Right atrium auricular region (tissue), 2 donors: ENCODE data around the gene FECH. TPM values are rescaled to one million over a fixed set of nuclear protein-coding genes. Genes with fewer than 3 reads are reported as not detected.
"Not testable (repeated sequence)": the region's sequence is repeated elsewhere in the genome, so short reads cannot be mapped to it uniquely, and the experiment has no call there.

Experiments used
- DNase-seq: peaks from one replicate; pipeline ENCODE4 v3.0.0-alpha.2; 2019; ENCODE audit warnings: low spot score
- H3K27ac ChIP-seq, 2 donors: fragments of 200-600 bp; sonication (generic); 1 replicate in 1 of 2; 2 replicates in 1 of 2; pipeline ENCODE4 v1.5.1; 2016 to 2019
- H3K27me3 ChIP-seq, 2 donors: fragments of 200-600 bp; sonication (generic); one replicate each; pipeline versions ENCODE4 v1.5.1 to v1.6.0; 2017 to 2019
- H3K36me3 ChIP-seq: fragments of 200-600 bp; sonication (generic); one replicate; pipeline ENCODE4 v1.5.1; 2016
- H3K4me1 ChIP-seq, 2 donors: fragments of 200-600 bp; sonication (generic); one replicate each; pipeline versions ENCODE4 v1.5.1 to v1.6.0; 2017 to 2019
- H3K4me3 ChIP-seq, 2 donors: fragments of 200-600 bp; sonication (generic); 1 replicate in 1 of 2; 2 replicates in 1 of 2; pipeline ENCODE4 v1.5.1; 2017 to 2019; ENCODE audit warnings: mild to moderate bottlenecking in 1 of 2, moderate library complexity in 1 of 2
- H3K9me3 ChIP-seq, 2 donors: fragments of 200-600 bp; sonication (generic); one replicate each; pipeline ENCODE4 v1.5.1; 2019
- CTCF ChIP-seq, 2 donors: fragments of 200-600 bp; sonication (generic); IDR thresholded peaks; one replicate each; pipeline ENCODE4 v1.5.1; 2019; ENCODE audit warnings: antibody characterized with exemption in 2 of 2
- total RNA-seq, 2 donors: library from RNA; depleted of rRNA; stranded (reverse); fragments of >200 nt; gene quantifications; one replicate each; pipeline ENCODE4 v1.1.0, GENCODE V29; 2016

FECH gene
- total RNA-seq, 2 donors from 2014 or later = 27.1 to 62.7 TPM

GRCh38 chr18:57533868-57534510, 52.5 kb downstream of the FECH start:
- Histone ChIP-seq H3K4me3 (no peak overlapping the region), H3K27me3 (no peaks in the 10 kb centered on the region), H3K4me1 (peaks cover 0 to 11% of the 10 kb centered on the region in 2 donors), H3K36me3 (no peaks in the 10 kb centered on the region), H3K9me3 (no peaks in the 10 kb centered on the region), H3K27ac (no peak overlapping the region)
- no peak for TF ChIP-seq CTCF (IDR thresholded peaks at IDR 0.05)
- no peak for DNase-seq

GRCh38 chr18:57533006-57533867, 53.3 kb downstream of the FECH start:
- Histone ChIP-seq H3K27ac (no peak overlapping the region), H3K4me1 (peaks cover 0 to 11% of the 10 kb centered on the region in 2 donors), H3K36me3 (no peaks in the 10 kb centered on the region), H3K4me3 (no peak overlapping the region), H3K27me3 (no peaks in the 10 kb centered on the region), H3K9me3 (no peaks in the 10 kb centered on the region)
- no peak for TF ChIP-seq CTCF (IDR thresholded peaks at IDR 0.05)
- DNase-seq = no peak

GRCh38 chr18:57529151-57529550, 57.4 kb downstream of the FECH start:
- H3K4me3 ChIP-seq = no peak overlapping the region
- H3K36me3 ChIP-seq = no peaks in the 10 kb centered on the region
- TF ChIP-seq CTCF (IDR thresholded peaks at IDR 0.05) = no peak
- peaks cover 0 to 11% of the 10 kb centered on the region in 2 donors for H3K4me1 ChIP-seq
- peaks cover 0 to 10% of the 10 kb centered on the region in 2 donors for H3K9me3 ChIP-seq
- no peak overlapping the region for H3K27ac ChIP-seq
- no peak for DNase-seq
- H3K27me3 ChIP-seq = no peaks in the 10 kb centered on the region

GRCh38 chr18:57527556-57528229, 58.8 kb downstream of the FECH start:
- Histone ChIP-seq H3K36me3 (no peaks in the 10 kb centered on the region), H3K27me3 (no peaks in the 10 kb centered on the region), H3K4me3 (no peak overlapping the region), H3K27ac (no peak overlapping the region), H3K4me1 (peaks cover 0 to under 1% of the 10 kb centered on the region in 2 donors), H3K9me3 (peaks cover 0 to 10% of the 10 kb centered on the region in 2 donors)
- TF ChIP-seq CTCF (IDR thresholded peaks at IDR 0.05) = no peak
- DNase-seq = no peak

GRCh38 chr18:57523171-57523956, 63.1 kb downstream of the FECH start:
- no peak for DNase-seq
- no peaks in the 10 kb centered on the region for H3K36me3 ChIP-seq
- no peak for TF ChIP-seq CTCF (IDR thresholded peaks at IDR 0.05)
- no peak overlapping the region for H3K4me3 ChIP-seq
- H3K27ac ChIP-seq = no peak overlapping the region
- H3K9me3 ChIP-seq = peaks cover 0 to 10% of the 10 kb centered on the region in 2 donors
- no peaks in the 10 kb centered on the region for H3K4me1 ChIP-seq
- no peaks in the 10 kb centered on the region for H3K27me3 ChIP-seq

GRCh38 chr18:57522348-57522747, 64.2 kb downstream of the FECH start:
- not testable (repeated sequence) for H3K27ac ChIP-seq, DNase-seq, H3K27me3 ChIP-seq, H3K9me3 ChIP-seq, H3K4me3 ChIP-seq, H3K4me1 ChIP-seq, H3K36me3 ChIP-seq
